SK-N-SH (cell line): Measurements from ENCODE around the gene NXF3. TPM values are rescaled to one million over a fixed set of nuclear protein-coding genes. Genes with fewer than 3 reads are reported as not detected.

Experiments used
- CTCF ChIA-PET: fragments of 300-600, 350-600 bp; formaldehyde crosslinking; extraction: SDS; loops from one replicate; lab custom pipeline; 2021; lab: Yijun Ruan, JAX
- POLR2A ChIA-PET: fragments of 350-600 bp; sonication (Branson Sonifier 250); formaldehyde crosslinking; extraction: SDS; loops from one replicate; lab custom pipeline; 2020; ENCODE audit warnings: antibody characterized with exemption, inconsistent platforms; lab: Yijun Ruan, JAX
- DNase-seq: peaks from one replicate; pipeline ENCODE4 v3.0.0; 2012
- H2AFZ ChIP-seq: fragments of 200-600 bp; sonication (generic); 2 replicates; pipeline ENCODE4 v1.8.1; 2016; ENCODE audit warnings: antibody characterized with exemption, mild to moderate bottlenecking, low read depth
- H3F3A ChIP-seq: fragments of 200-600 bp; sonication (generic); replicated peaks from 2 replicates; pipeline ENCODE3; 2016; ENCODE audit warnings: antibody characterized with exemption, mild to moderate bottlenecking; ENCODE audit not compliant: insufficient read depth
- H3K27ac ChIP-seq, 2 experiments: fragments of 200-500 bp in 1 of 2; fragments of 200-600 bp in 1 of 2; sonication (Bioruptor generic) in 1 of 2; sonication (generic), shearing (Covaris generic) in 1 of 2; 2 replicates each; pipeline versions ENCODE4 v1.5.1 to v1.6.1; 2014 to 2016; ENCODE audit warnings: low read depth in 2 of 2, inconsistent platforms in 1 of 2, low read length in 1 of 2, mild to moderate bottlenecking in 1 of 2, mixed read lengths in 1 of 2
- H3K27me3 ChIP-seq: fragments of 200-600 bp; sonication (generic), shearing (Covaris generic); 2 replicates; pipeline ENCODE4 v1.6.1; 2016; ENCODE audit warnings: mixed run types; ENCODE audit not compliant: insufficient read depth
- H3K36me3 ChIP-seq, 2 experiments: fragments of 200-500 bp in 1 of 2; fragments of 200-600 bp in 1 of 2; sonication (Bioruptor generic) in 1 of 2; sonication (generic) in 1 of 2; replicated peaks in 1 of 2; 2 replicates each; pipeline versions ENCODE3 to v1.5.1; 2014 to 2016; ENCODE audit warnings: low read length in 1 of 2, mild to moderate bottlenecking in 1 of 2; ENCODE audit not compliant: insufficient read depth in 2 of 2, control insufficient read depth in 1 of 2
- H3K4me1 ChIP-seq, 2 experiments: fragments of 200-500 bp in 1 of 2; fragments of 200-600 bp in 1 of 2; sonication (Bioruptor generic) in 1 of 2; sonication (generic), shearing (Covaris generic) in 1 of 2; 2 replicates each; pipeline versions ENCODE4 v1.5.1 to v1.6.1; 2014 to 2016; ENCODE audit warnings: low read depth in 1 of 2, low read length in 1 of 2, mixed run types in 1 of 2; ENCODE audit not compliant: insufficient read depth in 2 of 2, control insufficient read depth in 1 of 2
- H3K4me2 ChIP-seq: fragments of 200-600 bp; sonication (generic), shearing (Covaris generic); 2 replicates; pipeline ENCODE4 v1.6.1; 2017; ENCODE audit warnings: mixed run types
- H3K4me3 ChIP-seq, 2 experiments: fragments of 200-500 bp in 1 of 2; fragments of 200-600 bp in 1 of 2; sonication (Bioruptor generic) in 1 of 2; sonication (generic), shearing (Covaris generic) in 1 of 2; 2 replicates each; pipeline versions ENCODE4 v1.5.1 to v1.8.1; 2014 to 2016; ENCODE audit warnings: low read depth in 2 of 2, inconsistent platforms in 1 of 2, low read length in 1 of 2, mild to moderate bottlenecking in 1 of 2, mixed read lengths in 1 of 2, moderate library complexity in 1 of 2
- H3K79me2 ChIP-seq: fragments of 200-600 bp; sonication (generic); 2 replicates; pipeline ENCODE4 v1.8.1; 2017; ENCODE audit warnings: mild to moderate bottlenecking; ENCODE audit not compliant: insufficient read depth
- H3K9ac ChIP-seq: fragments of 200-600 bp; sonication (generic); 2 replicates; pipeline ENCODE4 v1.6.1; 2017; ENCODE audit warnings: mixed run types
- H3K9me2 ChIP-seq: fragments of 200-600 bp; sonication (generic); 2 replicates; pipeline ENCODE4 v1.6.1; 2017; ENCODE audit warnings: mixed run types
- H3K9me3 ChIP-seq: fragments of 200-600 bp; sonication (generic); 2 replicates; pipeline ENCODE4 v1.6.1; 2017; ENCODE audit warnings: mixed run types, mild to moderate bottlenecking, moderate library complexity
- H4K20me1 ChIP-seq: fragments of 200-600 bp; sonication (generic); 2 replicates; pipeline ENCODE4 v1.6.1; 2017; ENCODE audit warnings: mild to moderate bottlenecking, mixed run types; ENCODE audit not compliant: insufficient read depth
- EP300 ChIP-seq, 2 experiments: IDR thresholded peaks; 2 replicates each; pipeline versions ENCODE4 v1.4.0 to v1.6.1; 2012; ENCODE audit warnings: borderline replicate concordance in 1 of 2, low read depth in 1 of 2, low read length in 1 of 2
- EZH2phosphoT487 ChIP-seq: fragments of 200-600 bp; sonication (generic); IDR thresholded peaks from 2 replicates; pipeline ENCODE4 v1.6.1; 2017; ENCODE audit warnings: low read depth, mixed run types, mild to moderate bottlenecking, antibody characterized with exemption, moderate library complexity, borderline replicate concordance
- FOSL2 ChIP-seq: IDR thresholded peaks from 2 replicates; pipeline ENCODE4 v1.4.0; 2012; ENCODE audit warnings: low read depth, mild to moderate bottlenecking, moderate library complexity, borderline replicate concordance
- FOXJ3 ChIP-seq: sonication (generic); formaldehyde crosslinking; IDR thresholded peaks from 2 replicates; pipeline ENCODE4 v1.5.1; 2020; ENCODE audit warnings: mild to moderate bottlenecking, missing genetic modification reagents
- GABPA ChIP-seq: IDR thresholded peaks from 2 replicates; pipeline ENCODE4 v1.4.0; 2012; ENCODE audit warnings: low read depth, mild to moderate bottlenecking
- GATA2 ChIP-seq: sonication (generic); formaldehyde crosslinking; IDR thresholded peaks from 2 replicates; pipeline ENCODE4 v1.5.0; 2020; ENCODE audit warnings: mild to moderate bottlenecking, missing genetic modification reagents
- JUND ChIP-seq: IDR thresholded peaks from 2 replicates; pipeline ENCODE4 v1.4.0; 2012
- NFIC ChIP-seq: IDR thresholded peaks from 2 replicates; pipeline ENCODE4 v1.4.0; 2012; ENCODE audit warnings: borderline replicate concordance
- RCOR1 ChIP-seq: fragments of 150-350 bp; IDR thresholded peaks from 2 replicates; pipeline ENCODE4 v1.6.1; 2017; ENCODE audit warnings: antibody characterized with exemption, low read length
- RXRA ChIP-seq: IDR thresholded peaks from 2 replicates; pipeline ENCODE4 v1.4.0; 2012; ENCODE audit warnings: low read depth, mild to moderate bottlenecking, borderline replicate concordance
- SIN3A ChIP-seq: IDR thresholded peaks from 2 replicates; pipeline ENCODE4 v1.6.1; 2012; ENCODE audit warnings: low read depth, mild to moderate bottlenecking, low read length, moderate library complexity, borderline replicate concordance
- TAF1 ChIP-seq: IDR thresholded peaks from 2 replicates; pipeline ENCODE4 v1.6.1; 2012; ENCODE audit warnings: low read depth, mild to moderate bottlenecking, low read length, moderate library complexity, borderline replicate concordance
- TCF12 ChIP-seq: IDR thresholded peaks from 2 replicates; pipeline ENCODE4 v1.4.0; 2012
- TEAD4 ChIP-seq: IDR thresholded peaks from 2 replicates; pipeline ENCODE4 v1.4.0; 2012; ENCODE audit warnings: mild to moderate bottlenecking, borderline replicate concordance; ENCODE audit not compliant: insufficient read depth
- WGBS: methylation state at CpG from one replicate; pipeline ENCODE4 v1.1.6; 2017; ENCODE audit warnings: low lambda C conversion rate; 5-methylcytosine and 5-hydroxymethylcytosine counted together
- polyA plus RNA-seq, 3 experiments: library from polyadenylated mRNA; depleted of rRNA; stranded (reverse); fragments of >200 nt; gene quantifications; 2 replicates each; pipeline ENCODE4 v1.2.3, GENCODE V29; 2012
- TF ChIP-seq, protein P1 (sequence below): IDR thresholded peaks from 2 replicates; pipeline ENCODE4; 2012

NXF3 gene
- polyA plus RNA-seq, 1 of the 3 experiments (the other 2 are of a cell fraction): 0.20 TPM

- Histone ChIP-seq H3K27ac (peak overlapping the region in 1 of 2 experiments; percentile 54; a peak in 1 of 4 replicates), H3K9ac (no peak overlapping the region), H3K36me3 (no peaks in the 10 kb centered on the region), H4K20me1 (no peaks in the 10 kb centered on the region), H3K79me2 (no peaks in the 10 kb centered on the region), H3K9me3 (no peaks in the 10 kb centered on the region), H3K4me3 (no peak overlapping the region), H3K4me2 (no peak overlapping the region; the same call in 1 of the 2 replicates), H3K4me1 (no peaks in the 10 kb centered on the region), H3K9me2 (no peaks in the 10 kb centered on the region), H2AFZ (peak overlapping the region; percentile 15; the same call in 1 of the 2 replicates), H3K27me3 (no peaks in the 10 kb centered on the region; the same call in 1 of the 2 replicates), H3F3A (no peaks in the 10 kb centered on the region)
- POLR2A ChIA-PET: no interaction called here
- no peak for DNase-seq
- CTCF ChIA-PET: no interaction called here
- TF ChIP-seq GABPA (no peak), EZH2phosphoT487 (no peak), TCF12 (peak; percentile 46), FOSL2 (peak; percentile 44; the same call in 1 of the 2 replicates), JUND (peak; percentile 46), TAF1 (no peak), RCOR1 (no peak), EP300 (IDR thresholded peaks at IDR 0.05; ENCODE audit: borderline replicate concordance in 1 of 2, low read depth in 1 of 2, low read length in 1 of 2) (0 out of 4 replicates have a peak, but pooled peaks of 1 of the 2 experiments have one; percentile 24)
- WGBS: 10% methylated on average over 5 of the region's 5 CpGs
These were observed 19.5 kb downstream of the NXF3 start for GRCh38 chrX:103073467-103073866.

DNA sequence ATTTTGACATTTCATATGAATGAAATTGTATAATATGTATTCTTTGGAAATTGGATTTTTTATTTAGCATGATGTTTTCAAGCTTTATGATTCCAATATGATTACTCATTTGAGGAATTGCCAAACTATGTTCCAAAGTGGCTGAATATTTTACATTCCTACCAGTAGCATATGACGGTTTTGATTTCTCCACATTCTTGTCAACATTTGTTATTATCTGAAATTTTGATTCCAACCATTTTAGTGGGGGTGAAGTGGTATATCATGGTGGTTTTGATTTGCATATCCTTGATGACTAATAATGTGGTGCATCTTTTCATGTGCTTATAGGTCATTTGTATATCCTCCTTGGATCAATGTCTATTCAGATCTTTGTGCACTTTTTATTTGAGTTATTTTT lies 26.3 kb downstream of the NXF3 start:
- POLR2A ChIA-PET: no interaction called here
- no peak for DNase-seq
- H3K9ac ChIP-seq: no peak overlapping the region
- H3K79me2 ChIP-seq: no peaks in the 10 kb centered on the region
- no peaks in the 10 kb centered on the region for H3F3A ChIP-seq
- CTCF ChIA-PET: no interaction called here
- H3K27me3 ChIP-seq: no peaks in the 10 kb centered on the region; the same call in 1 of the 2 replicates
- WGBS: 9% methylated on average over 1 of the region's 1 CpG
- H2AFZ ChIP-seq: no peak overlapping the region
- no peaks in the 10 kb centered on the region for H3K9me2 ChIP-seq
- TF ChIP-seq, protein P1, sequence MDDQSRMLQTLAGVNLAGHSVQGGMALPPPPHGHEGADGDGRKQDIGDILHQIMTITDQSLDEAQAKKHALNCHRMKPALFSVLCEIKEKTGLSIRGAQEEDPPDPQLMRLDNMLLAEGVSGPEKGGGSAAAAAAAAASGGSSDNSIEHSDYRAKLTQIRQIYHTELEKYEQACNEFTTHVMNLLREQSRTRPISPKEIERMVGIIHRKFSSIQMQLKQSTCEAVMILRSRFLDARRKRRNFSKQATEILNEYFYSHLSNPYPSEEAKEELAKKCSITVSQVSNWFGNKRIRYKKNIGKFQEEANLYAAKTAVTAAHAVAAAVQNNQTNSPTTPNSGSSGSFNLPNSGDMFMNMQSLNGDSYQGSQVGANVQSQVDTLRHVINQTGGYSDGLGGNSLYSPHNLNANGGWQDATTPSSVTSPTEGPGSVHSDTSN: no peak
- TF ChIP-seq FOSL2: peak; percentile 13; the same call in 1 of the 2 replicates
- peak; percentile 21; the same call in 1 of the 2 replicates for TF ChIP-seq NFIC
- no peak for TF ChIP-seq GATA2
- no peak for TF ChIP-seq EP300 (IDR thresholded peaks at IDR 0.05; ENCODE audit: borderline replicate concordance in 1 of 2, low read depth in 1 of 2, low read length in 1 of 2)
- no peak for TF ChIP-seq SIN3A
- no peak for TF ChIP-seq RXRA
- TF ChIP-seq FOXJ3 (CRISPR knock-in tag): no peak
- TF ChIP-seq TEAD4: no peak
- peaks cover 0 to 3% of the 10 kb centered on the region in 2 experiments; a peak in 1 of 4 replicates for H3K4me1 ChIP-seq
- no peaks in the 10 kb centered on the region for H3K36me3 ChIP-seq
- H3K4me2 ChIP-seq: no peak overlapping the region
- H4K20me1 ChIP-seq: no peaks in the 10 kb centered on the region
- no peak overlapping the region for H3K4me3 ChIP-seq
- H3K27ac ChIP-seq: no peak overlapping the region
- H3K9me3 ChIP-seq: no peaks in the 10 kb centered on the region
